GM08714 (cell line): ENCODE data around the gene GSTM2.

Experiments used
- H3K4me3 ChIP-seq: fragments of 200-500 bp; sonication (Bioruptor generic); 2 replicates; pipeline ENCODE4 v1.5.1; 2014; ENCODE audit warnings: mild to moderate bottlenecking, low read length, inconsistent platforms
- ZNF274 ChIP-seq: IDR thresholded peaks from 2 replicates; pipeline ENCODE4 v1.6.1; 2012; ENCODE audit warnings: mild to moderate bottlenecking, low read depth, low read length

The GSTM2 gene

GRCh38 chr1:109667452-109668122, at the start of gene GSTM2:
GSTM2 (plus strand) TSS chr1:109668057; CDS start chr1:109668116, 59 bp downstream.
- H3K4me3 ChIP-seq = no peak within 1 kb of the TSS
- no peak for TF ChIP-seq ZNF274

DNA sequence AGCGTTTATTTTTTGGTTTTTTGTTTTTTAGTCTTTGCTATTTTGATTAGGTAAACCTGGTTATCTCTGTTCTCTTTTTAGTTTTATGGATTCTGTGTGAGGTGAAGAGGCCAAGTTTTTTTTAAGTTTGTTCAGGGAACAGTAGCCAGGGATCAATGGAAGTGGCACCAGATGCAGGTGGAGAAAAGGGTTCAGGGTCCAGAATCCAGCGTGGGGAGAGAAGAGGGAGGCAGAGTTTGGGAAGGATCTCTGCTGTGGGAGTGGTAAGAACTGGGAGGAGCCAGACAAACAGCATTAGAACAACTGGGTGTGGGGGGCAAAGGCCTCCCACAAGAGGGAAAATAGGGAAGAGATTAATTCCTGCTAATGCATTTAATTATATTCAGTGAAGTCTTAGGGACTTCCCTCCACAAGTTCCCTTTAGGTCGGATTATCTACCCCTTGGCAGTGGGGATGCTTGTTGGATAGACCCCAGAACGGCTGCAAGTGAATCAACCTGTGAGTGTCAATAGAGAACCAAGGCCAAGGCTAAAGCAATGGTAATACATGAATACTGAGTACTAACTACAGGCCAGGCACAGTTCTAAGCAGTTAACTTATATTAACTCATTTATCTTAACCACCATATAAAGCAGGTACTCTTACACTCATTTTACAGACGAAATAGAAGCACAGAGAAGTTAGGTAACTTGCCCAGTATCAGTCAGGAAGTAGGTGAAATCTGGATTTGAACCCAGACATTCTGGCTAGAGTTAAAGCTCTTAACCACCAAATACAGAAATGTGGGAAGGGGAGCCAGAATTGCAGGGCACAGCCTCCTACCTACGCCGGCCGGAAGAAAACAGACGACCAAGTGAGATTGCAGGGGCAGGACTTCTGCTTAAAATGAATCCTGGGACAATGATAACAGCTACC, 48.9 kb upstream of the GSTM2 start:
- peak overlapping the region; percentile 95; the same call in 1 of the 2 replicates for H3K4me3 ChIP-seq
- TF ChIP-seq ZNF274 = no peak

DNA sequence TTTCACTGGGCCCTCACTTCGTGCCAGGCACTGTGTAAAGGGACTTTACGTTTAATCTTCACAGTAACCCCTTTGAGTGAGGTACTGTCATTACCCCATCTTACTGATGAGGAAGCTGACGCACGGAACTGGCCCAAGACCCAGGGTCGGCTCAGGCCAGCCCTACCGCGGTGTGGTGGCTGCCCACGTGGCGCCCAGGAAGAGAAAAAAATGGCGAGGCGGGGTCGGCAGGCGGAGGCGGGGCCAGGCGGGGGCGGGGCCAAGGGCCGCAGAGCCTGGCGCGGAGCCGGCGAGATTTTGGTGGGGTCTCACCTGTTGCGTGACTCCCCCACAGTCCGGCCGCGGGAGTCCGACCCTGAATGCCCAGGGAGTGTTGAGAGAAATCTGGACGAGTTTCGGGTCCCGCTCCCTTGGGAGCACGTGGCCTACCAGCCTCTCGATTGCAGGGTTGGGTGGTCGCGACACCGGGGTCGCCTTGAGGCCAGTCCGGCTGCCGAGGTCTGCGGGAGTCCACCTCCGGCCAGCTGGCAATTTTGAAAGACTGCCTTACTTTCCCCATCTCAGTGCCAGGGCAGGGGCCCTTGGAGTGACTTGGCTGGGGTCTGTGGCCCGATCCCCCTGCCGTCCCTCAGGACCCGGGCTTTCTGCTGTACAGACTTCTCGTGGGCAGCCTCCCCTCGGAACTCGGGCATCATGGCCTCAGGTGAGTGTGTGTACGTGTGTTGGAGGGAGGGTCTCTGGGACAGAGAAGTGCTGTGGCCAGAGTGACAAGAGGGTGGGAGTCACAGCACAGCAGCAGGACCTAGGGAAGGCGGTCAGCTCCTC, 48.1 kb upstream of the GSTM2 start, which contains the start of the genes AMPD2 and GNAT2:
AMPD2 (plus strand) TSS at position 262 of the 825 bp plus-strand sequence. CDS start 1,339 bp downstream, outside the sequence.
GNAT2 (minus strand) TSS at position 41 of the 825 bp plus-strand sequence. CDS start 6,746 bp downstream, outside the sequence.
- peak within 1 kb of the TSS; percentile 95 for H3K4me3 ChIP-seq
- no peak for TF ChIP-seq ZNF274

GRCh38 chr1:109620401-109620791, 47.5 kb upstream of the GSTM2 start:
- TF ChIP-seq ZNF274 = no peak
- peak overlapping the region; percentile 95 for H3K4me3 ChIP-seq

- TF ChIP-seq ZNF274 = no peak
- peak overlapping the region; percentile 95 for H3K4me3 ChIP-seq
Measured at GRCh38 chr1:109620841-109621286, 47.0 kb upstream of the GSTM2 start.

DNA sequence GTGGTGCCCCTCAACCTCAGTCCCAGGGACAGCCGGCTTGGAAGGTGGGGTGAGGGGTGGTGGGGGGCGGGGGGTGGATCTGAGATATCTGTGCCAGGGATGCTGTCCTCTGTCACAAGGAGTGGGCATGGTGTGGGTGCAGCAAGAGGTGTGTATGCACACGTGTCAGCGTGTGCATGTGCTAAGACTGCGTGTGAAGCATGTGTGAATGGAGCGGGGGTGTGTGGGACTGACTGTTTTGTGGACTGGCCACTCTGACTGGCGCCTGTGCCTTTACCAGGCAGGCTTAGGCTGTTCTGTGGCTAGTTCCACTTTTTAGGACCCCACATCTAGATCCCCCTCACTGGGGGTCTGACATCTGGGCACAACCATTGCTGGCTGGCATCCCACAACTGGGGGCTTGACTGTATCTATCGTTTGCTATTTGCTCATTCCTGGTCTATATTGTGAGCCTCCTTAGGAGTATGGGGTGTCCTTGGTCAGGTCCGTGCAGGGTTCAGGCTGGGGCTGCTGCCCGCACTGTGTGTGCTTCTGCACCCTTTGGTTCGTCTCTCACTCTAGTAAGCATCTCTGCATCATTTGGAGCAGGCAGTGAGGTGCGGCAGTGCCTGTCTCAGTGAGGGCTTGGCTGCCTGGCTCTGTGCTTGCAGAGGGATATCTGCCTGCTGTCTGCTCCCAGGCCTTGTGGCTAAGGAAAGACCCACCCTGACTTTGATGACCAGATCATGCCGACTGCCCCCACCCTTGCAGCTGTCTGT, 46.3 kb upstream of the GSTM2 start:
- no peak for TF ChIP-seq ZNF274
- peak overlapping the region; percentile 95 for H3K4me3 ChIP-seq

- TF ChIP-seq ZNF274 = no peak
- no peak overlapping the region; the same call in 1 of the 2 replicates for H3K4me3 ChIP-seq
Measured at GRCh38 chr1:109622137-109622892, 45.5 kb upstream of the GSTM2 start.

- no peak overlapping the region for H3K4me3 ChIP-seq
- no peak for TF ChIP-seq ZNF274
Measured at GRCh38 chr1:109622895-109623294, 45.0 kb upstream of the GSTM2 start.

DNA sequence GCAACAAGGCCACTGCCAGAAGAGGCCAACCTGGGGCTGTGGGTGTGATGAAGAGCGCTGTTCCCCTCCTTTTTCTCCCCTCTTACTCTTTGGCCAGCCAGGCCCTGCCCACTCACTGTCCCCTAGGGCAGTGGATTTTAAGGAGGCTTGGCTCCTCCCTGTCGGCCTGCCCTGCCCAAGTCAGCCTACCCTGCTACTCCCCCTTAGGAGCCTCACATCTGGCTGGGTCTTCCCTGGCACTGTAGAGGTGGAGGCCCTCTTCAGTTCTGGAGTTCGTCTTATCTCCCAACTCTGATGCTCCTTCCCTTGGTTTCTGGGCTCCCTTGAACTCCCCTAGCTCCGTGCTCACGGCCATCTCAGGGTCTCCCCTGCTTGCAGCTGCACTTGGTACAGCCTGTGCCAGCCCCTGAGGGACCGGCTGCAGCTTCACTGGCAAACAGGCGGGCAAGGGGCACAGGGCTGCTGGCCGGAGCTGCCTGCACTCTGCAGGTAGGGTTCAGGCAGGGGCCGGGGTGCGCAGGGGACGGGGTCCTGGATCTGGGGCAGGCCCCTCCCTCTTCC, 44.2 kb upstream of the GSTM2 start:
- no peak for TF ChIP-seq ZNF274
- peak overlapping the region; percentile 1; the same call in 1 of the 2 replicates for H3K4me3 ChIP-seq

GRCh38 chr1:109624201-109625010, 43.5 kb upstream of the GSTM2 start:
- peak overlapping the region; percentile 3; the same call in 1 of the 2 replicates for H3K4me3 ChIP-seq
- no peak for TF ChIP-seq ZNF274

- TF ChIP-seq ZNF274 = no peak
- H3K4me3 ChIP-seq = no peak overlapping the region
Measured at GRCh38 chr1:109625176-109625575, 42.7 kb upstream of the GSTM2 start.
